ENCODE measurements around the gene DAPL1.

DNA sequence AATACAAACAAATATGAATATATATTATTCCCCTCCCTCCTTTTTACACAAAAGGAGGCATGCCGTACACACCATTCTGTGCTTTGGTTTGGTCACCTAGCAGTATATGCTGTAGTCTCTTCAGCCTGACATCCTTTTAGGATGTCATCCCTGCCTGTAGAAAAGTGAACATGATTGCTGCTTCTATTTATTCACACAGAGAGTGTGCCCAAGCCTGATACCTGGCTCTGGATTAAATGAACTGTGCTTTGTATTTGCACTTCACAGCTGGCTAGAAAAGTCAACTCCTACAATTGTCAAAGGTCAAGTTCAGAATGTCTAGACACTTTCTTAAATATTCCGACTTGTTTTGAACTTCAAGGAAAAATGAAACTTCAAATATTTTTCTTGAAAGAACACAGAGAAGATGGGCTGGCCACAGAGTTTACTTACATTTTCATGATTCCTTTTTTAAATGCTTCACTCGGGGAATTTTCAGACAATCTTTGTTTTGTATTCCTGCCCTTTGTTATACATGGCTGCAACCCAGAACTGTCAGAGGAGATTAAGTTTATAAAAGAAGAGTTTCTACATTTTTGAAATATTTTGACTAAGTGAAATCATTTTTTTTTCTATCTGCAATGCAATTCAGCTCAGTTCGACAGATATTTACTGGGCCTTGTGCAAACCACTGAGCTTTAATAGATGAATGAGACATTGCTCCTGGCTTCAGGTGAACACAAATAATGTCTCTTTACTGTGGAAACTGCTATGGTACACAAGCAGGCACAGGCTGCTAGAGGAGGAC, 33.5 kb downstream of the DAPL1 start:
- TF ChIP-seq, protein P1, sequence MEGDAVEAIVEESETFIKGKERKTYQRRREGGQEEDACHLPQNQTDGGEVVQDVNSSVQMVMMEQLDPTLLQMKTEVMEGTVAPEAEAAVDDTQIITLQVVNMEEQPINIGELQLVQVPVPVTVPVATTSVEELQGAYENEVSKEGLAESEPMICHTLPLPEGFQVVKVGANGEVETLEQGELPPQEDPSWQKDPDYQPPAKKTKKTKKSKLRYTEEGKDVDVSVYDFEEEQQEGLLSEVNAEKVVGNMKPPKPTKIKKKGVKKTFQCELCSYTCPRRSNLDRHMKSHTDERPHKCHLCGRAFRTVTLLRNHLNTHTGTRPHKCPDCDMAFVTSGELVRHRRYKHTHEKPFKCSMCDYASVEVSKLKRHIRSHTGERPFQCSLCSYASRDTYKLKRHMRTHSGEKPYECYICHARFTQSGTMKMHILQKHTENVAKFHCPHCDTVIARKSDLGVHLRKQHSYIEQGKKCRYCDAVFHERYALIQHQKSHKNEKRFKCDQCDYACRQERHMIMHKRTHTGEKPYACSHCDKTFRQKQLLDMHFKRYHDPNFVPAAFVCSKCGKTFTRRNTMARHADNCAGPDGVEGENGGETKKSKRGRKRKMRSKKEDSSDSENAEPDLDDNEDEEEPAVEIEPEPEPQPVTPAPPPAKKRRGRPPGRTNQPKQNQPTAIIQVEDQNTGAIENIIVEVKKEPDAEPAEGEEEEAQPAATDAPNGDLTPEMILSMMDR (conservative IDR thresholded peaks at IDR 0.05) = no peak
- no peak for TF ChIP-seq EZH2 (IDR thresholded peaks at IDR 0.05; ENCODE audit: low read depth)
